Omental fat pad (tissue), 4 donors: ENCODE results near the gene PLK1. TPM values are rescaled to one million over a fixed set of nuclear protein-coding genes. Genes with fewer than 3 reads are reported as not detected.

Source experiments
- ATAC-seq: fragments of 150-250 bp; one replicate; pipeline ENCODE4 v1.9.1; 2016; ENCODE audit warnings: mild to moderate bottlenecking, moderate library complexity; ENCODE audit not compliant: low FRiP score
- DNase-seq: peaks from one replicate; pipeline ENCODE4 v3.0.0-alpha.2; 2019; ENCODE audit warnings: low spot score
- CTCF ChIP-seq, 3 donors: fragments of 450-650 bp; IDR thresholded peaks; one replicate each; pipeline ENCODE4 v1.5.1; 2016 to 2017; ENCODE audit warnings: antibody characterized with exemption in 3 of 3, mild to moderate bottlenecking in 3 of 3, moderate library complexity in 2 of 3
- total RNA-seq, 4 donors: library from RNA; depleted of rRNA; stranded (reverse); fragments of >200 nt; gene quantifications; one replicate each; pipeline ENCODE4 v1.1.0, GENCODE V29; 2016

Gene PLK1
- total RNA-seq, 4 donors from 2014 or later, result 0.65 to 7.7 (median 1.4) TPM

- TF ChIP-seq CTCF (IDR thresholded peaks at IDR 0.05), result no peak
- no peak for ATAC-seq
- DNase-seq, result no peak
These were observed 36.4 kb upstream of the PLK1 start for GRCh38 chr16:23642246-23642774.

GRCh38 chr16:23650674-23651416 lies 27.8 kb upstream of the PLK1 start:
- DNase-seq (no peak), ATAC-seq (no peak)
- no peak for TF ChIP-seq CTCF (IDR thresholded peaks at IDR 0.05)

GRCh38 chr16:23651943-23652468 lies 26.7 kb upstream of the PLK1 start:
- DNase-seq (no peak), ATAC-seq (no peak)
- no peak for TF ChIP-seq CTCF (IDR thresholded peaks at IDR 0.05)

GRCh38 chr16:23663918-23664317 lies 14.8 kb upstream of the PLK1 start:
- ATAC-seq, result no peak
- TF ChIP-seq CTCF (IDR thresholded peaks at IDR 0.05), result no peak
- DNase-seq, result no peak

GRCh38 chr16:23666571-23667354 lies 11.9 kb upstream of the PLK1 start:
- TF ChIP-seq CTCF (IDR thresholded peaks at IDR 0.05), result no peak
- DNase-seq (no peak), ATAC-seq (no peak)

- ATAC-seq (no peak), DNase-seq (no peak)
- no peak for TF ChIP-seq CTCF (IDR thresholded peaks at IDR 0.05)
These were observed 11.4 kb upstream of the PLK1 start for GRCh38 chr16:23667355-23667659.
